ENCODE results near the gene MRPL33. TPM values are rescaled to one million over a fixed set of nuclear protein-coding genes. Genes with fewer than 3 reads are reported as not detected.
A peak's percentile ranks its signal among the peaks of the same experiment; 100 is the strongest.

The MRPL33 gene
- total and polyA plus RNA-seq, 2 of the 13 experiments (the other 11 are each of a cell fraction or from before 2014, with no cell fraction given): 69.7 to 218 TPM

DNA sequence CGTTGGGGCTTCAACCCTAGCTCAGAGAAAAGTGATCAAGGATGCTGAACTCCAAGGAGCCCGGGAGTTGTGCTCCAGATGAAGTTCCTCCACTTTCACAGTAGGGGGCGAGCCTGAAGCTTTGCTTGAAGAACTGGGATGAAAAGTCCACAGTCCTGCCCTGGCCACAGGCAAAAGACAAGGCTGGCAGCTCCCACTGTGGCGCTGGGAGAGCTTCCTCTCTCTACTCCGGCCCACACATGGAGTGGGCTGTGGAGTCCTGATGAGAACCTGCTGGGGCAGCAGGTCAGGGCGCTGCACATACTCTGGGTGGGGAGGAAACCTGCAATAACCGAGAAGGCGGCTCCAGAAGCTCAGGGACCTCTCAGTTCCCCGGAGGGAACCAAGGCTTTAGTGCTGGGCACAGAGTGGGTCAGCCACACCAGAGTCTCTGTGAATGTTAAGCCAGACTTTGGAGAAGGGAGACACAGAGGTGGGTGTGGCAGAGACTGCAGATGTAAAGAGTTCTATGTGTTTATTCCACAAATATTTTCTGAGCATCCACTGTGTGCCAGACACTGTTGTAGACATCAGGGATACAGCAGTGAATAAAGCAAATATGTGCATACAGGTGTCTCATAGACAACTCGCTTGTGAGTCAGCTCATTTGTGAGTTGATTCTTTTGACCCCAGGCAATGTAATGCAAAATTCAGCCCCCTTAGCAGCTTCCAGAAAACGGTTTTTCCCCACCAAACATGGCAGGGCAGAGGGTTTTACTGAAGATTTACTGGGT, 48.0 kb upstream of the MRPL33 start (continued):
- peak; percentile 37; the same call in 1 of the 2 replicates for TF ChIP-seq HMG20A (CRISPR knock-in tag; IDR thresholded peaks at IDR 0.05; ENCODE audit: borderline replicate concordance)
- TF ChIP-seq ZNF772 (CRISPR knock-in tag; IDR thresholded peaks at IDR 0.05): no peak; the same call in 1 of the 2 replicates
- TF ChIP-seq GATAD1 (CRISPR knock-in tag; IDR thresholded peaks at IDR 0.05): peak; percentile 38; the same call in 1 of the 2 replicates
- no peak for TF ChIP-seq THAP8 (CRISPR knock-in tag; IDR thresholded peaks at IDR 0.05; ENCODE audit: borderline replicate concordance)
- TF ChIP-seq TBX2 (CRISPR knock-in tag; IDR thresholded peaks at IDR 0.05; ENCODE audit: borderline replicate concordance): 0 out of 2 replicates have a peak, but pooled peaks have one; percentile 7
- peak; percentile 81; the same call in 1 of the 2 replicates for TF ChIP-seq ZNF619 (CRISPR knock-in tag; IDR thresholded peaks at IDR 0.05)
- TF ChIP-seq MYC (CRISPR knock-in tag; IDR thresholded peaks at IDR 0.05; ENCODE audit: borderline replicate concordance): peak; percentile 25; the same call in 1 of the 2 replicates
- TF ChIP-seq, protein P1, sequence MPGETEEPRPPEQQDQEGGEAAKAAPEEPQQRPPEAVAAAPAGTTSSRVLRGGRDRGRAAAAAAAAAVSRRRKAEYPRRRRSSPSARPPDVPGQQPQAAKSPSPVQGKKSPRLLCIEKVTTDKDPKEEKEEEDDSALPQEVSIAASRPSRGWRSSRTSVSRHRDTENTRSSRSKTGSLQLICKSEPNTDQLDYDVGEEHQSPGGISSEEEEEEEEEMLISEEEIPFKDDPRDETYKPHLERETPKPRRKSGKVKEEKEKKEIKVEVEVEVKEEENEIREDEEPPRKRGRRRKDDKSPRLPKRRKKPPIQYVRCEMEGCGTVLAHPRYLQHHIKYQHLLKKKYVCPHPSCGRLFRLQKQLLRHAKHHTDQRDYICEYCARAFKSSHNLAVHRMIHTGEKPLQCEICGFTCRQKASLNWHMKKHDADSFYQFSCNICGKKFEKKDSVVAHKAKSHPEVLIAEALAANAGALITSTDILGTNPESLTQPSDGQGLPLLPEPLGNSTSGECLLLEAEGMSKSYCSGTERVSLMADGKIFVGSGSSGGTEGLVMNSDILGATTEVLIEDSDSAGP (CRISPR knock-in tag; IDR thresholded peaks at IDR 0.05; ENCODE audit: borderline replicate concordance): peak; percentile 74; the same call in 1 of the 2 replicates
- 0 out of 2 replicates have a peak, but pooled peaks have one; percentile 18 for TF ChIP-seq ZBTB7A (CRISPR knock-in tag; IDR thresholded peaks at IDR 0.05)
- TF ChIP-seq, protein P2, sequence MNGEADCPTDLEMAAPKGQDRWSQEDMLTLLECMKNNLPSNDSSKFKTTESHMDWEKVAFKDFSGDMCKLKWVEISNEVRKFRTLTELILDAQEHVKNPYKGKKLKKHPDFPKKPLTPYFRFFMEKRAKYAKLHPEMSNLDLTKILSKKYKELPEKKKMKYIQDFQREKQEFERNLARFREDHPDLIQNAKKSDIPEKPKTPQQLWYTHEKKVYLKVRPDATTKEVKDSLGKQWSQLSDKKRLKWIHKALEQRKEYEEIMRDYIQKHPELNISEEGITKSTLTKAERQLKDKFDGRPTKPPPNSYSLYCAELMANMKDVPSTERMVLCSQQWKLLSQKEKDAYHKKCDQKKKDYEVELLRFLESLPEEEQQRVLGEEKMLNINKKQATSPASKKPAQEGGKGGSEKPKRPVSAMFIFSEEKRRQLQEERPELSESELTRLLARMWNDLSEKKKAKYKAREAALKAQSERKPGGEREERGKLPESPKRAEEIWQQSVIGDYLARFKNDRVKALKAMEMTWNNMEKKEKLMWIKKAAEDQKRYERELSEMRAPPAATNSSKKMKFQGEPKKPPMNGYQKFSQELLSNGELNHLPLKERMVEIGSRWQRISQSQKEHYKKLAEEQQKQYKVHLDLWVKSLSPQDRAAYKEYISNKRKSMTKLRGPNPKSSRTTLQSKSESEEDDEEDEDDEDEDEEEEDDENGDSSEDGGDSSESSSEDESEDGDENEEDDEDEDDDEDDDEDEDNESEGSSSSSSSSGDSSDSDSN (CRISPR knock-in tag; IDR thresholded peaks at IDR 0.05): 0 out of 2 replicates have a peak, but pooled peaks have one; percentile 37
- TF ChIP-seq ZNF335 (CRISPR knock-in tag; IDR thresholded peaks at IDR 0.05): peak; percentile 76; the same call in 1 of the 2 replicates
- TF ChIP-seq ZFP90 (CRISPR knock-in tag; IDR thresholded peaks at IDR 0.05; ENCODE audit: borderline replicate concordance): peak; percentile 41; the same call in 1 of the 2 replicates
- peak; percentile 32; the same call in 1 of the 2 replicates for TF ChIP-seq ZNF121 (CRISPR knock-in tag; IDR thresholded peaks at IDR 0.05)
- TF ChIP-seq, protein P3, sequence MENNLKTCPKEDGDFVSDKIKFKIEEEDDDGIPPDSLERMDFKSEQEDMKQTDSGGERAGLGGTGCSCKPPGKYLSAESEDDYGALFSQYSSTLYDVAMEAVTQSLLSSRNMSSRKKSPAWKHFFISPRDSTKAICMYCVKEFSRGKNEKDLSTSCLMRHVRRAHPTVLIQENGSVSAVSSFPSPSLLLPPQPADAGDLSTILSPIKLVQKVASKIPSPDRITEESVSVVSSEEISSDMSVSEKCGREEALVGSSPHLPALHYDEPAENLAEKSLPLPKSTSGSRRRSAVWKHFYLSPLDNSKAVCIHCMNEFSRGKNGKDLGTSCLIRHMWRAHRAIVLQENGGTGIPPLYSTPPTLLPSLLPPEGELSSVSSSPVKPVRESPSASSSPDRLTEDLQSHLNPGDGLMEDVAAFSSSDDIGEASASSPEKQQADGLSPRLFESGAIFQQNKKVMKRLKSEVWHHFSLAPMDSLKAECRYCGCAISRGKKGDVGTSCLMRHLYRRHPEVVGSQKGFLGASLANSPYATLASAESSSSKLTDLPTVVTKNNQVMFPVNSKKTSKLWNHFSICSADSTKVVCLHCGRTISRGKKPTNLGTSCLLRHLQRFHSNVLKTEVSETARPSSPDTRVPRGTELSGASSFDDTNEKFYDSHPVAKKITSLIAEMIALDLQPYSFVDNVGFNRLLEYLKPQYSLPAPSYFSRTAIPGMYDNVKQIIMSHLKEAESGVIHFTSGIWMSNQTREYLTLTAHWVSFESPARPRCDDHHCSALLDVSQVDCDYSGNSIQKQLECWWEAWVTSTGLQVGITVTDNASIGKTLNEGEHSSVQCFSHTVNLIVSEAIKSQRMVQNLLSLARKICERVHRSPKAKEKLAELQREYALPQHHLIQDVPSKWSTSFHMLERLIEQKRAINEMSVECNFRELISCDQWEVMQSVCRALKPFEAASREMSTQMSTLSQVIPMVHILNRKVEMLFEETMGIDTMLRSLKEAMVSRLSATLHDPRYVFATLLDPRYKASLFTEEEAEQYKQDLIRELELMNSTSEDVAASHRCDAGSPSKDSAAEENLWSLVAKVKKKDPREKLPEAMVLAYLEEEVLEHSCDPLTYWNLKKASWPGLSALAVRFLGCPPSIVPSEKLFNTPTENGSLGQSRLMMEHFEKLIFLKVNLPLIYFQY (CRISPR knock-in tag; IDR thresholded peaks at IDR 0.05; ENCODE audit: borderline replicate concordance): 0 out of 2 replicates have a peak, but pooled peaks have one; percentile 37
